CD4-positive, alpha-beta T cell treated with Interleukin-12 subunit alpha and Interleukin-12 subunit beta, for 1 hour (primary cell): ENCODE data around the gene CCNH.

Experiments used
- DNase-seq: peaks from one replicate; pipeline ENCODE4 v3.0.0-alpha.2; 2020

The CCNH gene

DNA sequence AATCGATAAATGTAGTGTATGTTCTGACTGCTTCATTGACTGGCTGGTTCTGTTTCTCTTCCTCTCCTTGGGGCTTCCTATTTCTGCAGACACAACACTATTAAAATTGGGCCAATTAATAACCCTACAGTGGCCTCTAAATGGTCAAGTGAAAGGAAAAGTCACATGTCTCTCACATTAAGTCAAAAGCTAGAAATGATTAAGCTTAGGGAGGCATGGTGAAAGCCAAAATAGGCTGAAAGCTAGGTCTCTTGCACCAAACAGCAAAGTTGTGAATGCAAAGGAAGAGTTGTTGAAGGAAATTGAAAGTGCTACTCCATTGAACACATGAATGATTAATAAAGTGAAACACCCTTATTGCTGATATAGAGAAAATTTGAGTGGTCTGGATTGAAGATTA is 58.2 kb downstream of the CCNH start:
- DNase-seq, result no peak

DNA sequence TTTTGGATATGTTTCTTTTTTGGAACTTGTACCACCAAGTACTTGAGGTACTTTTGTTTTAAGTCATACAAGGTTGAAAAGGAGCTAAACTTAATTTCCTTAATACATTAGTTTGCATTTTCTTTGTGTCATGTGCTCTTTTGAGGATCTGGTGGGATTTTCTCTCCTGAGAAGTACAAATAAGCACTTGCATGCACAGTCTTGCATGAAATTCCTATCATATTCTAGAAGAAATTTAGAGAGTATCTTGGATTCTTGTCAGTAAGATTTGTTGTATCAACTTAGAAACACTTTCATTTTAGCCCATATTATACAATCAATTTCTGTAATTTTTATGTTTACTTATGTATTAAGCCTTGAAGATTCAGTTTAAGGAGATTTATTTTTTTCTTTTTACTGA is 64.9 kb downstream of the CCNH start:
- no peak for DNase-seq

DNA sequence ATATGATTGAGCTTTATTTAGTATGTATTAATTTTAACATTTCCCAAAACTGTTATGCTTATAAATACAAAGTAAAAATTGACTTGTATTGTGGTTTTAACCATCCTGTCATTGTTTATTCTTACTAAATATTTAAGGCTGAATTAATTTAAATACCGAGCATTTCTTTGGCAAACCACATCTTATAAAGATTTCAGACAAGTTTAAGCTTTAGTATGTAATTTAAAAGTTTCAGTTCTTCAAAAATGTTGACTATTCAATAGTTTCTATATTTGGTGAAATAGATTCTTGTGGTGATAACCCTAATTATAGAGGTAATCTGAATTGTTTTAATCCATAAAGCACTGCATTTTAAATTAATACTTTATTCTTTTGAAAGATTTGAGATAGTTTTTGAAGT is 65.5 kb downstream of the CCNH start:
- no peak for DNase-seq
